ENCODE data around the gene GRK5.

- TF ChIP-seq, protein P1, sequence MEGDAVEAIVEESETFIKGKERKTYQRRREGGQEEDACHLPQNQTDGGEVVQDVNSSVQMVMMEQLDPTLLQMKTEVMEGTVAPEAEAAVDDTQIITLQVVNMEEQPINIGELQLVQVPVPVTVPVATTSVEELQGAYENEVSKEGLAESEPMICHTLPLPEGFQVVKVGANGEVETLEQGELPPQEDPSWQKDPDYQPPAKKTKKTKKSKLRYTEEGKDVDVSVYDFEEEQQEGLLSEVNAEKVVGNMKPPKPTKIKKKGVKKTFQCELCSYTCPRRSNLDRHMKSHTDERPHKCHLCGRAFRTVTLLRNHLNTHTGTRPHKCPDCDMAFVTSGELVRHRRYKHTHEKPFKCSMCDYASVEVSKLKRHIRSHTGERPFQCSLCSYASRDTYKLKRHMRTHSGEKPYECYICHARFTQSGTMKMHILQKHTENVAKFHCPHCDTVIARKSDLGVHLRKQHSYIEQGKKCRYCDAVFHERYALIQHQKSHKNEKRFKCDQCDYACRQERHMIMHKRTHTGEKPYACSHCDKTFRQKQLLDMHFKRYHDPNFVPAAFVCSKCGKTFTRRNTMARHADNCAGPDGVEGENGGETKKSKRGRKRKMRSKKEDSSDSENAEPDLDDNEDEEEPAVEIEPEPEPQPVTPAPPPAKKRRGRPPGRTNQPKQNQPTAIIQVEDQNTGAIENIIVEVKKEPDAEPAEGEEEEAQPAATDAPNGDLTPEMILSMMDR (IDR thresholded peaks at IDR 0.05), result no peak
- TF ChIP-seq POLR2AphosphoS5 (IDR thresholded peaks at IDR 0.05; ENCODE audit: low read depth, low read length) (no peak), TCF7L2 (IDR thresholded peaks at IDR 0.05; ENCODE audit: low read depth, low read length) (no peak)
These were observed 61.1 kb downstream of the GRK5 start for GRCh38 chr10:119268428-119268827.

All from Panc1 (cell line).